ENCODE data around the gene KCND3. TPM values are rescaled to one million over a fixed set of nuclear protein-coding genes. Genes with fewer than 3 reads are reported as not detected.

Gene KCND3
- total RNA-seq, 1 experiment from 2014 or later, result 0.15 TPM

GRCh38 chr1:111895017-111895416, 94.5 kb downstream of the KCND3 start:
- H2AK5ac ChIP-seq (ENCODE audit: insufficient read length, low read length), result no peak overlapping the region
- H3K27me3 Mint-ChIP-seq (ENCODE audit: low read depth), result peaks cover 3% of the 10 kb centered on the region

More at GRCh38 chr1:111895017-111895416, 94.5 kb downstream of the KCND3 start:
- Histone ChIP-seq H3K56ac (ENCODE audit: insufficient read length, low read depth, low read length) (no peak overlapping the region), H3T11ph (ENCODE audit: low read length) (no peak overlapping the region), H4K5ac (ENCODE audit: insufficient read length, low read depth, low read length) (no peak overlapping the region), H3K18ac (ENCODE audit: insufficient read length, low read depth, low read length) (no peak overlapping the region), H3K27me3 (ENCODE audit: insufficient read depth, low read length) (no peaks in the 10 kb centered on the region; the same call in 1 of the 2 replicates), H3K23me2 (ENCODE audit: insufficient read length, low read depth, low read length, poor library complexity, severe bottlenecking) (no peaks in the 10 kb centered on the region), H3K4me2 (ENCODE audit: insufficient read depth, insufficient read length, low read length) (no peak overlapping the region), H4K91ac (ENCODE audit: insufficient read length, low read depth, low read length) (no peak overlapping the region), H2BK15ac (ENCODE audit: low read depth, low read length) (no peak overlapping the region), H3K79me2 (ENCODE audit: insufficient read depth, low read length) (no peaks in the 10 kb centered on the region), H2BK5ac (ENCODE audit: insufficient read length, low read length) (no peak overlapping the region), H3K4ac (ENCODE audit: low read depth, low read length) (no peak overlapping the region), H4K20me1 (ENCODE audit: control insufficient read depth, insufficient read depth, insufficient read length) (no peaks in the 10 kb centered on the region), H4K8ac (replicated peaks; ENCODE audit: insufficient read length, low read depth, low read length) (no peak overlapping the region), H3K79me1 (ENCODE audit: insufficient read depth, low read depth, low read length, poor library complexity, severe bottlenecking) (no peaks in the 10 kb centered on the region), H3K14ac (ENCODE audit: insufficient read depth, low read length) (no peak overlapping the region), H2BK120ac (ENCODE audit: low read depth, low read length, poor library complexity, severe bottlenecking) (no peak overlapping the region), H2BK20ac (ENCODE audit: low read depth, low read length, poor library complexity, severe bottlenecking) (no peak overlapping the region), H3K9me3 (ENCODE audit: control insufficient read depth, low read depth, low read length) (no peaks in the 10 kb centered on the region), H2AFZ (ENCODE audit: low read length) (no peak overlapping the region), H3K9ac (ENCODE audit: extremely low read depth, insufficient read length, low read length) (no peak overlapping the region), H2BK12ac (ENCODE audit: insufficient read length, low read depth, low read length) (no peak overlapping the region), H3K23ac (ENCODE audit: insufficient read length, low read depth, low read length) (no peak overlapping the region), H3K27ac (ENCODE audit: insufficient read length, low read depth, low read length) (no peak overlapping the region), H3K4me1 (ENCODE audit: insufficient read depth, low read length) (no peaks in the 10 kb centered on the region)
- TF ChIP-seq CTCF (conservative IDR thresholded peaks at IDR 0.05), result no peak
- Mint-ChIP-seq H3K27ac (no peak overlapping the region), H3K9me3 (no peaks in the 10 kb centered on the region), H3K4me1 (peaks cover 2 to 3% of the 10 kb centered on the region in 2 experiments), H3K4me3 (no peak overlapping the region), H3K36me3 (ENCODE audit: insufficient read depth in 1 of 3, low read depth in 3 of 3) (no peaks in the 10 kb centered on the region)
- WGBS (ENCODE audit: extremely low coverage, insufficient read length, low lambda C conversion rate), result no CpG with 5 or more reads among the region's 2 CpGs
- DNase-seq, result no peak

Data from H9 (cell line).